ENCODE data around the gene S100A13.

The S100A13 gene

DNA sequence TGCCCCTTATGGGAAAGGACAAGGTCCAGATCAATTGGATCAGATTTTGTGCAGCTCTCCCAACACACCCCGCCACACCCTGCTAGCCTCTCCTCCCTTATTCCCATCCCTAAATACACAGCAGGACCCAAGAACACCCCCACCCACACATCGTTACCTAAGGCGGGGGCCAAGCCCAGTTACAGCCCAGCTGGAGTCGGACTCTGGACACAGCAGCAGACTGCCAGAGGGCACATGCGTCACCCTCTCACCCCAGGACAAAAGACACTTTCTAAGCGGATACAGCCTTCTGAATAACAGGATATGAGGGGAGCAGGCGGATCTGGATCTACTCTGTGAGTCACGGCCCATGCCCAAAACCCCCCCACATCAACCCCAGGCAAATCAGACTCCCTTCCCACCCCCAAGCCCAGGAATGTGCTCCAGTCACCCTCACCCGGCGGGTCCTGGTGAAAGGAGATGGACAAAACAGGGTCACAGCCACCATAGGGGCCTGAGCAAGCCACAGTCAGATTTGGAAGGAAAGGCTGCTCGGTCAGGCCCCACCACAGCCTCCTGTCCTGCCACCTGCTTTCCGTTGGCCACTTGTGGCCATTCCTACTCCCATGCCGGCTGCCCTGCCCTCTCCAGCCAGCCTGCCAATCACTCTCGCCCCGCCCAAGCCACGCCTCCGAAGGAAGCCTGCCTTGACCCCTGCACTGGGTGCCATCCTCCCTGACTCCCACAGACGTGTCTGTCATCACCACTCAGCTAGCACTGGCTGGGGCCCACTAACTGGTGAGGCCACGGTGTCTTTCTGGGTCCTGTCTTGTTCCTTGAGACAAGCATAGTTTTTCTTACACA is 18.3 kb downstream of the S100A13 start:
- Histone ChIP-seq H3K9me3 (ENCODE audit: control insufficient read depth, low read length) (no peaks in the 10 kb centered on the region), H3K27me3 (replicated peaks; ENCODE audit: control insufficient read depth, insufficient read depth, low read length, poor library complexity, severe bottlenecking) (no peaks in the 10 kb centered on the region), H3K27ac (ENCODE audit: insufficient read depth, low read length, poor library complexity, severe bottlenecking) (no peak overlapping the region), H3K4me1 (ENCODE audit: control insufficient read depth, insufficient read depth, low read length, poor library complexity, severe bottlenecking) (no peaks in the 10 kb centered on the region), H3K4me3 (ENCODE audit: insufficient read depth, low read depth, low read length, poor library complexity, severe bottlenecking) (no peak overlapping the region), H3K36me3 (ENCODE audit: control insufficient read depth, insufficient read depth, low read length) (no peaks in the 10 kb centered on the region)
- DNase-seq: no peak

DNA sequence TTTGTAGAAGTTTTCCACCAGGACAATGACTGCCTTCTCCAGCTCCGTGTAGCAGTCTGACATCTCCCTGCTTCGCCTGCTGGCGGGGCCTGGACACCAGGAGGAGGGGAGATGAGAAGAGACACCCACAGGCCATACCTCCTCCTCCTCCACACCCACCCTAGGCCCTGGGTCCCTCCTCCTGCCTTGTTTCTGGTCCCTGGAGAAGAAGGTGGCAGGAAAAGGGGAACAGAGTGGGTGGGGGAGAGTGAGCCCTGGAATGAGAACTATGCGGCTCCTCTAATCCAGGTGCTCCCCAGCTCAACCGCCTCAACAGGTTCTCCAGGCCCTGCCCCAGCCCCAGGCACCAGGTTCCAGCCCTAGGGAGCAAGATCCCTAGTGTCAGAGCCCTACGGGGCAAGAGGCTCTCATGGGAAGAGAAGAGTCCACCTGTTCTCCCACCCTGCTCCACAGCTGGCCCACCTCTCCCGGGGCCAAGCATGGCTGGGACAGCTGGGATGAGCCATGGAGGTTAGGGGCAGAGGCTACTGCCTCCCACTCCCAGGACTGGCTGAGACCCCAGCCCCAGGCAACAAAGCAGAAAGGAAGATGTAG is 19.1 kb downstream of the S100A13 start:
- H3K27ac ChIP-seq (ENCODE audit: insufficient read depth, low read length, poor library complexity, severe bottlenecking): no peak overlapping the region

DNA sequence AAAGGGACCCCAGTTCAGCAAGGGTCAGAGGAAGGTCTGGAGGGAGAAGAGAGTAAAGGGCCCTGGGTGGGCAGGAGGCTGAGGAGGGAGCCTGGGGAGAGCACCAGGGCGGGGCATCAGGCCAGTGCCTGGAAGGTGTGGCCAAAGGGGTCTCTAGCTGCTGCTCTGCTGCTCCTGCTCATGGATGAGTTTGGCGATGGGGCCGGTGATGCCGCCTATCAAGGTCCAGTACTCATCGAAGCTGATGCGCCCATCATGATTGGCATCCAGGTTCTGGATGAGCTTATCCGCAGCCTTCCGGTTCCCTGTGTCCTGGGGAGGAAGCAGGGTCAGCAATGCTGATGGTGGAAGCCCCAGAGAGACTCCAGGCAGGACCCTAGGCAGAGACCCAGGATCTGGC is 19.9 kb downstream of the S100A13 start:
- no peak overlapping the region for H3K27ac ChIP-seq (ENCODE audit: insufficient read depth, low read length, poor library complexity, severe bottlenecking)
- DNase-seq: no peak
- no peaks in the 10 kb centered on the region for H3K4me1 ChIP-seq (ENCODE audit: control insufficient read depth, insufficient read depth, low read length, poor library complexity, severe bottlenecking)
- no peaks in the 10 kb centered on the region for H3K9me3 ChIP-seq (ENCODE audit: control insufficient read depth, low read length)
- no peaks in the 10 kb centered on the region for H3K27me3 ChIP-seq (replicated peaks; ENCODE audit: control insufficient read depth, insufficient read depth, low read length, poor library complexity, severe bottlenecking)
- no peak overlapping the region for H3K4me3 ChIP-seq (ENCODE audit: insufficient read depth, low read depth, low read length, poor library complexity, severe bottlenecking)
- H3K36me3 ChIP-seq (ENCODE audit: control insufficient read depth, insufficient read depth, low read length): no peaks in the 10 kb centered on the region

More for the DNA sequence above, 19.1 kb downstream of the S100A13 start:
- Histone ChIP-seq H3K9me3 (ENCODE audit: control insufficient read depth, low read length) (no peaks in the 10 kb centered on the region), H3K36me3 (ENCODE audit: control insufficient read depth, insufficient read depth, low read length) (no peaks in the 10 kb centered on the region), H3K4me1 (ENCODE audit: control insufficient read depth, insufficient read depth, low read length, poor library complexity, severe bottlenecking) (no peaks in the 10 kb centered on the region), H3K27me3 (replicated peaks; ENCODE audit: control insufficient read depth, insufficient read depth, low read length, poor library complexity, severe bottlenecking) (no peaks in the 10 kb centered on the region), H3K4me3 (ENCODE audit: insufficient read depth, low read depth, low read length, poor library complexity, severe bottlenecking) (no peak overlapping the region)
- no peak for DNase-seq

DNA sequence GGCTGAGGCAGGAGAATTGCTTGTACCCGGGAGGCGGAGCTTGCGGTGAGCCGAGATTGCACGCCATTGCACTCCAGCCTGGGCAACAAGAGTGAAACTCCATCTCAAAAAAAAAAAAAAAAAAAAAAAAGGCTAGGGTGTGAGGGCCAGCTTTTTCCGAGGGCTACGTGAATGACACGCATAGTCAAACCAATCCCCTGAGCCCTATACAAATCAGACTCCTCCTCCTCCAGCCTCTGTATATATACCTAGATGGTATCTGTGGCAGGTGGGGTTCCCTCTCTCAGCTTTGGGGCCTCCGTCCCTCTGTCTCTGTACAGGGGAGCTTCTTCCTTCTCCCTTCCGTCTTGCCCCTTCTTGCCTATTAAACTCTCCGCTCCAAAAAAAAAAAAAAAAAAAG is 21.1 kb downstream of the S100A13 start:
- no peaks in the 10 kb centered on the region for H3K27me3 ChIP-seq (replicated peaks; ENCODE audit: control insufficient read depth, insufficient read depth, low read length, poor library complexity, severe bottlenecking)
- no peaks in the 10 kb centered on the region for H3K9me3 ChIP-seq (ENCODE audit: control insufficient read depth, low read length)
- H3K4me3 ChIP-seq (ENCODE audit: insufficient read depth, low read depth, low read length, poor library complexity, severe bottlenecking): no peak overlapping the region
- H3K4me1 ChIP-seq (ENCODE audit: control insufficient read depth, insufficient read depth, low read length, poor library complexity, severe bottlenecking): no peaks in the 10 kb centered on the region
- no peak for DNase-seq
- H3K27ac ChIP-seq (ENCODE audit: insufficient read depth, low read length, poor library complexity, severe bottlenecking): no peak overlapping the region
- no peaks in the 10 kb centered on the region for H3K36me3 ChIP-seq (ENCODE audit: control insufficient read depth, insufficient read depth, low read length)

DNA sequence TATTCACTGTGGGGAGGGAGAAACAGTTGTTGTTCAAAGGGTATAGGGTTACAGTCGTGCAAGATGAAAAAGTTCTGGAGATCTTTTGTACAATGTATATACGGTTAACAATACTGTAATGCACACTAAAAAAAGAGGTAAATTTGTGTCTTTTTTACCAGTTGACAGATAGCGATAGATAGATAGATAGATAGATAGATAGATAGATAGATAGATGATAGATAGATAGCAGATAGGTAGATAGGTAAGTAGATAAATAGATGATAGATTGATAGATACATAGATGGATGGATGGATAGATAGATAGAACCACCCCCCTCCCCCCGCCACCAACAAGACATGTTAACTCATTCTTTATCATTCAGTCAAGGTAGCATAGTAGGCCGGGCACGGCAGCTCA is 24.6 kb downstream of the S100A13 start:
- no peaks in the 10 kb centered on the region for H3K27me3 ChIP-seq (replicated peaks; ENCODE audit: control insufficient read depth, insufficient read depth, low read length, poor library complexity, severe bottlenecking)
- H3K27ac ChIP-seq (ENCODE audit: insufficient read depth, low read length, poor library complexity, severe bottlenecking): no peak overlapping the region
- H3K4me1 ChIP-seq (ENCODE audit: control insufficient read depth, insufficient read depth, low read length, poor library complexity, severe bottlenecking): peaks cover 6% of the 10 kb centered on the region
- no peak overlapping the region for H3K4me3 ChIP-seq (ENCODE audit: insufficient read depth, low read depth, low read length, poor library complexity, severe bottlenecking)
- H3K36me3 ChIP-seq (ENCODE audit: control insufficient read depth, insufficient read depth, low read length): no peaks in the 10 kb centered on the region
- H3K9me3 ChIP-seq (ENCODE audit: control insufficient read depth, low read length): no peaks in the 10 kb centered on the region
- no peak for DNase-seq

DNA sequence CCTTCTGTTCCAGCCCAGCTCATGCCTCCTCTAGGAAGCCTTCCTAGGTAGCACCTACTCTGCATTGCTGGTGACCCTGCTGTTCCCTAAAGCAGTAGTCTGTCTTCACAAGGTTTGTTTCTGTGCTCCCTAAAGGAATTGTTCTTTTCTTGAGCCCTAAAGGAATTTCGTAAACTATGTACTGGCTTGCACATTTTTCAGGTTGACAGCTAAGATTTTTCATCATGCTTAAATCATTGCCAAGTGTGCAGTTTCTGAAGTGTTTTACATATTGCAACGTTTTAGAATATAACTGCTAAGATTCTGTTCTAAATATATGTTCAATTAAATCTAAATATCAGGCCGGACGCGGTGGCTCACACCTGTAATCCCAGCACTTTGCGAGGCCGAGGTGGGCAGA is 27.5 kb downstream of the S100A13 start:
- Histone ChIP-seq H3K27me3 (replicated peaks; ENCODE audit: control insufficient read depth, insufficient read depth, low read length, poor library complexity, severe bottlenecking) (no peaks in the 10 kb centered on the region), H3K4me3 (ENCODE audit: insufficient read depth, low read depth, low read length, poor library complexity, severe bottlenecking) (no peak overlapping the region), H3K9me3 (ENCODE audit: control insufficient read depth, low read length) (no peaks in the 10 kb centered on the region), H3K27ac (ENCODE audit: insufficient read depth, low read length, poor library complexity, severe bottlenecking) (no peak overlapping the region), H3K36me3 (ENCODE audit: control insufficient read depth, insufficient read depth, low read length) (no peaks in the 10 kb centered on the region), H3K4me1 (ENCODE audit: control insufficient read depth, insufficient read depth, low read length, poor library complexity, severe bottlenecking) (peaks cover 8% of the 10 kb centered on the region)
- DNase-seq: no peak

DNA sequence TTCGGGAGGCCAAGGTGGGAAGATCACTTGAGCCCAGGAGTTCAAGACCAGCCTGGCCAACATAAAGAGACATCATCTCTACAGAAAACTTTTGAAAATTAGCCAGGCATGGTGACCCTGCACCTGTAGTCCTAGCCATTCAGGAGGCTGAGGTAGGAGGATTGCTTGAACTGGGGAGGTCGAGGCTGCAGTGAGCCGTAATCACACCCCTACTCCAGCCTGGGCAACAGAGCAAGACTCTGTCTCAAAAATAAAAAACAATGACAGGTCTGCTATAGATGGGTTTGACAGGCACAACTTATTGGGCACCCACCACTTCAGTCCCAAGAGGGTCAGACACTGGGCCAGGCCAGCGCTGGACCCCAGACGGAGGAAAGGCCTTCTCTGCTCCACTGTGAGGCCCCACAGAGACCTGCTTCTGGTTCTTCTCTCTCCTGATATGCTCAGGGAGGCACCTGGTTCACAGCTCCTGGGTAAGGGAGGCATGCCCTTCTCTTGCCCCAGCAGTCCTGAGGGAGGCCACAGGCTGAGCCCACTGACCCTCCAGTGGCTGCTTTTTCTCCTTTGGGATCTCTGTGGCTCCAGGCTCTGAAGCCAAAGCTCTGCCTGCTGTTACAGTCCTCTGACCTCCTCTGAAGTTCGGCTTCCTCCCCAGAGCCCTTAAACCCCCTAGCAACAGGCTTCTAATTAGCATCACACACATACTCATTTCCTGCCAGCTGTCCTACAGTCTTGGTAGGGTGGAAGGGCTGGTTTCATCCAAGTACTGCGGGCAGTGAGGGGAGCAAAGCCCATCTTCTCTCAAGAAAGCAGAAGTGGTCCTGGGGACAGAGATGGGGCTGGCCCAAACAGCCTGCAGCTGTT is 28.8 kb downstream of the S100A13 start:
- Histone ChIP-seq H3K27ac (ENCODE audit: insufficient read depth, low read length, poor library complexity, severe bottlenecking) (no peak overlapping the region), H3K9me3 (ENCODE audit: control insufficient read depth, low read length) (no peaks in the 10 kb centered on the region), H3K4me3 (ENCODE audit: insufficient read depth, low read depth, low read length, poor library complexity, severe bottlenecking) (no peak overlapping the region), H3K36me3 (ENCODE audit: control insufficient read depth, insufficient read depth, low read length) (no peaks in the 10 kb centered on the region), H3K27me3 (replicated peaks; ENCODE audit: control insufficient read depth, insufficient read depth, low read length, poor library complexity, severe bottlenecking) (no peaks in the 10 kb centered on the region), H3K4me1 (ENCODE audit: control insufficient read depth, insufficient read depth, low read length, poor library complexity, severe bottlenecking) (peaks cover 8% of the 10 kb centered on the region)
- no peak for DNase-seq

DNA sequence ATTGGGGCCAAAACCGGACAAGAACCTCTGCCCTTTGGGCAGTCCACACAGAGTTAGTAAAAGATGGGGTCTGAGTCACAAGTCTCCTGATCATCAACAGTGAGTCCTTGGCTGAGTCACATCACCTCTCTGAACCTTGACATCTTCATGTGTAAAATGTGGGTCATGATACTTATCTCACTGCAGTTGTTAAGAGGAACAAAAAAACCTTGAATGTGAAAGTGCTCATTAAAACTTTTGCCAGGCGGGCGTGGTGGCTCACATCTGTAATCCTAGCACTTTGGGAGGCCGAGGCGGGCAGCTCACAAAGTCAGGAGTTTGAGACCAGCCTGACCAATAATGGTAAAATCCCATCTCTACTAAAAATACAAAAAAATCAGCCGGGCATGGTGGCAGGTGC is 30.1 kb downstream of the S100A13 start:
- Histone ChIP-seq H3K36me3 (ENCODE audit: control insufficient read depth, insufficient read depth, low read length) (no peaks in the 10 kb centered on the region), H3K4me1 (ENCODE audit: control insufficient read depth, insufficient read depth, low read length, poor library complexity, severe bottlenecking) (peaks cover 8% of the 10 kb centered on the region), H3K27ac (ENCODE audit: insufficient read depth, low read length, poor library complexity, severe bottlenecking) (no peak overlapping the region), H3K4me3 (ENCODE audit: insufficient read depth, low read depth, low read length, poor library complexity, severe bottlenecking) (no peak overlapping the region), H3K9me3 (ENCODE audit: control insufficient read depth, low read length) (no peaks in the 10 kb centered on the region), H3K27me3 (replicated peaks; ENCODE audit: control insufficient read depth, insufficient read depth, low read length, poor library complexity, severe bottlenecking) (no peaks in the 10 kb centered on the region)
- no peak for DNase-seq

DNA sequence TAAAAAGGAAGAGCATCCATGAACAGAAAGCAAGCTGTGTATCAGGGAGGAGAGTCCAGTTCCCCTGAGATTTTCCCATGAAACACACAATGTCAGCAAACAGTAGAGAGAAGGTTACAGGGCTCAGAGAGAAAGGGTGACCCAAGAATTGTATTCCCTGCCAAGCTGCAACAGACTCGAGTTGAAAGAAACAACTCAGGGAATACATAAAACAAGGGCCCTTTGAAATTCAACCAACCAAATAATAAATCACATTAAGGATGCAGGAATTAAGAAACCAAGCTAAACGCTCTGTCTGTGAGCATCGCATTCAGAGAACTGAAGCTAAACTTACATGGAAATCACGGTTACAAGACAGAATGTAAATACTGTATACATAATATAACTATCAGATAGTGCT is 34.6 kb downstream of the S100A13 start:
- Histone ChIP-seq H3K4me3 (ENCODE audit: insufficient read depth, low read depth, low read length, poor library complexity, severe bottlenecking) (no peak overlapping the region), H3K9me3 (ENCODE audit: control insufficient read depth, low read length) (no peaks in the 10 kb centered on the region), H3K27me3 (replicated peaks; ENCODE audit: control insufficient read depth, insufficient read depth, low read length, poor library complexity, severe bottlenecking) (no peaks in the 10 kb centered on the region), H3K36me3 (ENCODE audit: control insufficient read depth, insufficient read depth, low read length) (no peaks in the 10 kb centered on the region), H3K4me1 (ENCODE audit: control insufficient read depth, insufficient read depth, low read length, poor library complexity, severe bottlenecking) (peaks cover 2% of the 10 kb centered on the region), H3K27ac (ENCODE audit: insufficient read depth, low read length, poor library complexity, severe bottlenecking) (no peak overlapping the region)
- no peak for DNase-seq

DNA sequence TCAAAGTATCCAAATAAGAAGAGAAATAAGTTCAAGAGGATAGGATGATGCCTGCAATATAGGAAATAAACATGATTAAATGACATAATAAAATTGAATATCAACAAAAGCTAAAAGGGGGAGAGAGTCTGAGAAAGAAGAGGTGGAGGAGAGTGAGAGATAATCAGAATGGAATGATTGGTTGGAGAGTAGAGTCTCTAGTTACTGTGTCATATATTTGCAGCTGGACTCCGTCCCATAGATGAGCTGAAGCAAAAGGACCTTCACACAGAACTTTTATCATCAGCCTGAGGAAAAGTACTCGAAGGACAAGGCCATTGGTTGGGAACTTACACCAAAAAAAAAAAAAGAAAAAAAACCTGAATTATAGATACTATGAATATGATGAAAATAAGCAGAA is 38.8 kb downstream of the S100A13 start:
- Histone ChIP-seq H3K36me3 (ENCODE audit: control insufficient read depth, insufficient read depth, low read length) (no peaks in the 10 kb centered on the region), H3K9me3 (ENCODE audit: control insufficient read depth, low read length) (no peaks in the 10 kb centered on the region), H3K4me1 (ENCODE audit: control insufficient read depth, insufficient read depth, low read length, poor library complexity, severe bottlenecking) (no peaks in the 10 kb centered on the region), H3K27ac (ENCODE audit: insufficient read depth, low read length, poor library complexity, severe bottlenecking) (no peak overlapping the region), H3K4me3 (ENCODE audit: insufficient read depth, low read depth, low read length, poor library complexity, severe bottlenecking) (no peak overlapping the region), H3K27me3 (replicated peaks; ENCODE audit: control insufficient read depth, insufficient read depth, low read length, poor library complexity, severe bottlenecking) (no peaks in the 10 kb centered on the region)
- DNase-seq: no peak
